ENCODE data around the gene RCN1.
A peak's percentile ranks its signal among the peaks of the same experiment; 100 is the strongest.
"Not testable (repeated sequence)": the region's sequence is repeated elsewhere in the genome, so short reads cannot be mapped to it uniquely, and the experiment has no call there.

Gene RCN1

GRCh38 chr11:32118025-32118974 lies 27.4 kb downstream of the RCN1 start:
- H3K27me3 ChIP-seq (ENCODE audit: control insufficient read depth in 3 of 3, insufficient read depth in 3 of 3, low read depth in 1 of 3, low read length in 3 of 3) = peaks cover 0 to 16% (median 0%) of the 10 kb centered on the region in 3 experiments
- no peak overlapping the region for H2BK120ac ChIP-seq (ENCODE audit: low read depth, low read length)
- H3K14ac ChIP-seq (ENCODE audit: low read length) = no peak overlapping the region
- no peak overlapping the region for H3K4me2 ChIP-seq (ENCODE audit: insufficient read depth, low read length, poor library complexity, severe bottlenecking)
- H4K91ac ChIP-seq (ENCODE audit: low read depth, low read length, poor library complexity) = no peak overlapping the region
- H3K9me3 ChIP-seq (replicated peaks in 1 of 2; ENCODE audit: control insufficient read depth in 2 of 2, insufficient read depth in 1 of 2, low read depth in 1 of 2, low read length in 2 of 2) = no peaks in the 10 kb centered on the region
- no peak for DNase-seq (ENCODE audit: low spot score)
- H2AK5ac ChIP-seq (ENCODE audit: low read depth, low read length) = peak overlapping the region; percentile 47
- H3K27ac ChIP-seq (replicated peaks; ENCODE audit: low read length) = no peak overlapping the region
- no peak overlapping the region for H3K18ac ChIP-seq (ENCODE audit: low read length)
- no peaks in the 10 kb centered on the region for H3K4me1 ChIP-seq (ENCODE audit: control insufficient read depth in 2 of 2, insufficient read depth in 1 of 2, low read depth in 1 of 2, low read length in 2 of 2)
- H3K79me1 ChIP-seq (ENCODE audit: low read depth, low read length) = no peaks in the 10 kb centered on the region
- WGBS, 2 donors (ENCODE audit: extremely low coverage in 2 of 2, insufficient read length in 2 of 2, insufficient replicate concordance in 1 of 2) = no CpG with 5 or more reads among the region's 7 CpGs
- no peak overlapping the region for H2BK12ac ChIP-seq (ENCODE audit: low read length)
- H3K4me3 ChIP-seq (ENCODE audit: low read length in 2 of 2) = peak overlapping the region in 1 of 2 donors; percentile 49
- no peak overlapping the region for H2AFZ ChIP-seq (ENCODE audit: low read length)
- H4K8ac ChIP-seq (ENCODE audit: low read depth, low read length) = no peak overlapping the region
- H3K36me3 ChIP-seq (replicated peaks in 1 of 2; ENCODE audit: control insufficient read depth in 2 of 2, insufficient read depth in 2 of 2, low read length in 2 of 2) = no peaks in the 10 kb centered on the region
- H2BK15ac ChIP-seq (ENCODE audit: low read length) = no peak overlapping the region
- H3K9ac ChIP-seq (ENCODE audit: low read depth, low read length, poor library complexity) = no peak overlapping the region
- no peak overlapping the region for H3K4ac ChIP-seq (ENCODE audit: low read length)
- H3K23ac ChIP-seq (ENCODE audit: low read depth, low read length, poor library complexity) = peak overlapping the region; percentile 3
- no peak overlapping the region for H2BK5ac ChIP-seq (ENCODE audit: low read length)

GRCh38 chr11:32119139-32119538 lies 28.3 kb downstream of the RCN1 start:
- no CpG with 5 or more reads among the region's 5 CpGs for WGBS, 2 donors (ENCODE audit: extremely low coverage in 2 of 2, insufficient read length in 2 of 2, insufficient replicate concordance in 1 of 2)
- not testable (repeated sequence) for H3K4me1 ChIP-seq (ENCODE audit: control insufficient read depth in 2 of 2, insufficient read depth in 1 of 2, low read depth in 1 of 2, low read length in 2 of 2); H3K4me2 ChIP-seq (ENCODE audit: insufficient read depth, low read length, poor library complexity, severe bottlenecking); H3K27ac ChIP-seq (replicated peaks; ENCODE audit: low read length); H3K18ac ChIP-seq (ENCODE audit: low read length); H3K23ac ChIP-seq (ENCODE audit: low read depth, low read length, poor library complexity); H2BK120ac ChIP-seq (ENCODE audit: low read depth, low read length); DNase-seq (ENCODE audit: low spot score); H3K36me3 ChIP-seq (replicated peaks in 1 of 2; ENCODE audit: control insufficient read depth in 2 of 2, insufficient read depth in 2 of 2, low read length in 2 of 2); H2AK5ac ChIP-seq (ENCODE audit: low read depth, low read length); H3K9me3 ChIP-seq (replicated peaks in 1 of 2; ENCODE audit: control insufficient read depth in 2 of 2, insufficient read depth in 1 of 2, low read depth in 1 of 2, low read length in 2 of 2); H3K14ac ChIP-seq (ENCODE audit: low read length); H4K8ac ChIP-seq (ENCODE audit: low read depth, low read length); H3K79me1 ChIP-seq (ENCODE audit: low read depth, low read length); H2BK5ac ChIP-seq (ENCODE audit: low read length); H3K4me3 ChIP-seq (ENCODE audit: low read length in 2 of 2); H2BK15ac ChIP-seq (ENCODE audit: low read length); H2BK12ac ChIP-seq (ENCODE audit: low read length); H2AFZ ChIP-seq (ENCODE audit: low read length); H4K91ac ChIP-seq (ENCODE audit: low read depth, low read length, poor library complexity); H3K9ac ChIP-seq (ENCODE audit: low read depth, low read length, poor library complexity); H3K4ac ChIP-seq (ENCODE audit: low read length)
- H3K27me3 ChIP-seq (ENCODE audit: control insufficient read depth in 3 of 3, insufficient read depth in 3 of 3, low read depth in 1 of 3, low read length in 3 of 3) = peaks cover 0 to 13% (median 0%) of the 10 kb centered on the region in 3 experiments

- Histone ChIP-seq H3K4me1 (ENCODE audit: control insufficient read depth in 2 of 2, insufficient read depth in 1 of 2, low read depth in 1 of 2, low read length in 2 of 2) (no peaks in the 10 kb centered on the region), H3K79me1 (ENCODE audit: low read depth, low read length) (no peaks in the 10 kb centered on the region)
Measured at GRCh38 chr11:32121012-32121411, 30.1 kb downstream of the RCN1 start.

GRCh38 chr11:32122200-32122599 lies 31.3 kb downstream of the RCN1 start:
- Histone ChIP-seq H3K4me2 (ENCODE audit: insufficient read depth, low read length, poor library complexity, severe bottlenecking) (no peak overlapping the region), H3K9me3 (replicated peaks in 1 of 2; ENCODE audit: control insufficient read depth in 2 of 2, insufficient read depth in 1 of 2, low read depth in 1 of 2, low read length in 2 of 2) (no peaks in the 10 kb centered on the region), H3K4ac (ENCODE audit: low read length) (no peak overlapping the region), H3K27me3 (ENCODE audit: control insufficient read depth in 3 of 3, insufficient read depth in 3 of 3, low read depth in 1 of 3, low read length in 3 of 3) (peaks cover 0 to 5% (median 0%) of the 10 kb centered on the region in 3 experiments), H3K4me3 (ENCODE audit: low read length in 2 of 2) (no peak overlapping the region), H3K18ac (ENCODE audit: low read length) (no peak overlapping the region), H3K79me1 (ENCODE audit: low read depth, low read length) (no peaks in the 10 kb centered on the region), H2AFZ (ENCODE audit: low read length) (no peak overlapping the region), H3K14ac (ENCODE audit: low read length) (no peak overlapping the region), H2BK5ac (ENCODE audit: low read length) (no peak overlapping the region), H3K9ac (ENCODE audit: low read depth, low read length, poor library complexity) (no peak overlapping the region), H4K8ac (ENCODE audit: low read depth, low read length) (no peak overlapping the region), H3K23ac (ENCODE audit: low read depth, low read length, poor library complexity) (no peak overlapping the region), H2AK5ac (ENCODE audit: low read depth, low read length) (no peak overlapping the region), H2BK15ac (ENCODE audit: low read length) (no peak overlapping the region), H3K36me3 (replicated peaks in 1 of 2; ENCODE audit: control insufficient read depth in 2 of 2, insufficient read depth in 2 of 2, low read length in 2 of 2) (no peaks in the 10 kb centered on the region), H2BK12ac (ENCODE audit: low read length) (no peak overlapping the region), H3K27ac (replicated peaks; ENCODE audit: low read length) (no peak overlapping the region), H2BK120ac (ENCODE audit: low read depth, low read length) (no peak overlapping the region), H3K4me1 (ENCODE audit: control insufficient read depth in 2 of 2, insufficient read depth in 1 of 2, low read depth in 1 of 2, low read length in 2 of 2) (no peaks in the 10 kb centered on the region), H4K91ac (ENCODE audit: low read depth, low read length, poor library complexity) (no peak overlapping the region)
- WGBS, 2 donors (ENCODE audit: extremely low coverage in 2 of 2, insufficient read length in 2 of 2, insufficient replicate concordance in 1 of 2) = no CpG with 5 or more reads among the region's 2 CpGs
- no peak for DNase-seq (ENCODE audit: low spot score)

More at GRCh38 chr11:32121012-32121411, 30.1 kb downstream of the RCN1 start:
- Histone ChIP-seq H2BK15ac (ENCODE audit: low read length) (no peak overlapping the region), H2AFZ (ENCODE audit: low read length) (no peak overlapping the region), H3K4me2 (ENCODE audit: insufficient read depth, low read length, poor library complexity, severe bottlenecking) (no peak overlapping the region), H2AK5ac (ENCODE audit: low read depth, low read length) (no peak overlapping the region), H3K4me3 (ENCODE audit: low read length in 2 of 2) (no peak overlapping the region), H3K23ac (ENCODE audit: low read depth, low read length, poor library complexity) (no peak overlapping the region), H3K9ac (ENCODE audit: low read depth, low read length, poor library complexity) (no peak overlapping the region), H2BK12ac (ENCODE audit: low read length) (no peak overlapping the region), H3K4ac (ENCODE audit: low read length) (no peak overlapping the region), H3K36me3 (replicated peaks in 1 of 2; ENCODE audit: control insufficient read depth in 2 of 2, insufficient read depth in 2 of 2, low read length in 2 of 2) (no peaks in the 10 kb centered on the region), H3K18ac (ENCODE audit: low read length) (no peak overlapping the region), H4K8ac (ENCODE audit: low read depth, low read length) (no peak overlapping the region), H4K91ac (ENCODE audit: low read depth, low read length, poor library complexity) (no peak overlapping the region), H2BK5ac (ENCODE audit: low read length) (no peak overlapping the region), H3K9me3 (replicated peaks in 1 of 2; ENCODE audit: control insufficient read depth in 2 of 2, insufficient read depth in 1 of 2, low read depth in 1 of 2, low read length in 2 of 2) (no peaks in the 10 kb centered on the region), H3K27ac (replicated peaks; ENCODE audit: low read length) (no peak overlapping the region), H3K27me3 (ENCODE audit: control insufficient read depth in 3 of 3, insufficient read depth in 3 of 3, low read depth in 1 of 3, low read length in 3 of 3) (peaks cover 0 to 5% (median 0%) of the 10 kb centered on the region in 3 experiments), H2BK120ac (ENCODE audit: low read depth, low read length) (no peak overlapping the region), H3K14ac (ENCODE audit: low read length) (no peak overlapping the region)
- WGBS, 2 donors (ENCODE audit: extremely low coverage in 2 of 2, insufficient read length in 2 of 2, insufficient replicate concordance in 1 of 2) = no CpG with 5 or more reads among the region's 4 CpGs
- DNase-seq (ENCODE audit: low spot score) = no peak

Measured in neuronal stem cell (in vitro differentiated cells).